HG03139 (cell line): ENCODE measurements around the gene TTC33.

Experiments
- ATAC-seq: cut with Tn5 transposase; IDR thresholded peaks from one replicate; pipeline ENCODE4 v1.9.1; 2021; ENCODE audit not compliant: unreplicated experiment

Gene TTC33

GRCh38 chr5:40615586-40616170, 140.1 kb downstream of the TTC33 start:
- ATAC-seq, result no peak

- no peak for ATAC-seq
Observed at GRCh38 chr5:40614923-40615585, 140.7 kb downstream of the TTC33 start.

- no peak for ATAC-seq
Observed at GRCh38 chr5:40614466-40614865, 141.3 kb downstream of the TTC33 start.

GRCh38 chr5:40607202-40607601, 148.6 kb downstream of the TTC33 start:
- no peak for ATAC-seq

- no peak for ATAC-seq
Observed at GRCh38 chr5:40606077-40606765, 149.5 kb downstream of the TTC33 start.

- no peak for ATAC-seq
Observed at GRCh38 chr5:40605295-40605958, 150.3 kb downstream of the TTC33 start.

- ATAC-seq, result no peak
Observed at GRCh38 chr5:40603378-40603777, 152.4 kb downstream of the TTC33 start.

- ATAC-seq, result no peak
Observed at GRCh38 chr5:40601198-40601868, 154.4 kb downstream of the TTC33 start.

- no peak for ATAC-seq
Observed at GRCh38 chr5:40600383-40600782, 155.4 kb downstream of the TTC33 start.

GRCh38 chr5:40599676-40600075, 156.1 kb downstream of the TTC33 start:
- no peak for ATAC-seq

- ATAC-seq, result no peak
Observed at GRCh38 chr5:40594811-40595210, 160.9 kb downstream of the TTC33 start.

- peak; percentile 96 for ATAC-seq
Observed at GRCh38 chr5:40591727-40592396, 163.9 kb downstream of the TTC33 start.

- no peak for ATAC-seq
Observed at GRCh38 chr5:40587376-40587775, 168.4 kb downstream of the TTC33 start.

GRCh38 chr5:40585537-40586267, 170.1 kb downstream of the TTC33 start:
- ATAC-seq, result no peak

GRCh38 chr5:40584054-40584453, 171.7 kb downstream of the TTC33 start:
- no peak for ATAC-seq

- peak; percentile 94 for ATAC-seq
Observed at GRCh38 chr5:40578501-40579451, 177.0 kb downstream of the TTC33 start.

GRCh38 chr5:40577718-40578117, 178.0 kb downstream of the TTC33 start:
- no peak for ATAC-seq

GRCh38 chr5:40575921-40576320, 179.8 kb downstream of the TTC33 start:
- no peak for ATAC-seq

GRCh38 chr5:40575411-40575810, 180.3 kb downstream of the TTC33 start:
- ATAC-seq, result no peak
